Measurements from ENCODE around the gene SLC10A7. TPM values are rescaled to one million over a fixed set of nuclear protein-coding genes. Genes with fewer than 3 reads are reported as not detected.

SLC10A7 gene
- total and polyA plus RNA-seq, 3 donors from 2014 or later = 6.4 to 12.4 (median 11.6) TPM

- Histone ChIP-seq H3K27ac (no peak overlapping the region), H3K4me3 (no peak overlapping the region), H3K27me3 (no peaks in the 10 kb centered on the region), H3K36me3 (ENCODE audit: low read depth, missing control alignments) (no peaks in the 10 kb centered on the region), H3K9me3 (no peaks in the 10 kb centered on the region), H3K4me1 (peaks cover 7% of the 10 kb centered on the region)
- no peak for DNase-seq
- no peak for TF ChIP-seq POLR2A (IDR thresholded peaks at IDR 0.05)
- TF ChIP-seq CTCF (IDR thresholded peaks at IDR 0.05) = no peak
- WGBS, 2 donors = 67 to 74% methylated on average over 1 of the region's 1 CpG
- intact Hi-C loops (cut with DNase I; ENCODE audit: low total_unique reads) = no loop called here
Observed at GRCh38 chr4:146495269-146495668, 26.5 kb downstream of the SLC10A7 start.

GRCh38 chr4:146494143-146494542, 27.6 kb downstream of the SLC10A7 start:
- Histone ChIP-seq H3K27ac (no peak overlapping the region), H3K9me3 (no peaks in the 10 kb centered on the region), H3K36me3 (ENCODE audit: low read depth, missing control alignments) (no peaks in the 10 kb centered on the region), H3K4me1 (peaks cover 7% of the 10 kb centered on the region), H3K27me3 (no peaks in the 10 kb centered on the region), H3K4me3 (no peak overlapping the region)
- 86 to 94% methylated on average over 6 of the region's 6 CpGs for WGBS, 2 donors
- intact Hi-C loops (cut with DNase I; ENCODE audit: low total_unique reads) = no loop called here
- TF ChIP-seq CTCF (IDR thresholded peaks at IDR 0.05) (no peak), POLR2A (IDR thresholded peaks at IDR 0.05) (no peak)
- no peak for DNase-seq

GRCh38 chr4:146490106-146490505, 31.6 kb downstream of the SLC10A7 start:
- WGBS, 2 donors = 91 to 98% methylated on average over 2 of the region's 2 CpGs
- Histone ChIP-seq H3K27ac (no peak overlapping the region), H3K27me3 (no peaks in the 10 kb centered on the region), H3K9me3 (no peaks in the 10 kb centered on the region), H3K4me3 (no peak overlapping the region), H3K4me1 (peaks cover 3% of the 10 kb centered on the region), H3K36me3 (ENCODE audit: low read depth, missing control alignments) (no peaks in the 10 kb centered on the region)
- intact Hi-C loops (cut with DNase I; ENCODE audit: low total_unique reads) = no loop called here
- TF ChIP-seq CTCF (IDR thresholded peaks at IDR 0.05) (no peak), POLR2A (IDR thresholded peaks at IDR 0.05) (no peak)
- no peak for DNase-seq

- no peaks in the 10 kb centered on the region for H3K36me3 ChIP-seq (ENCODE audit: low read depth, missing control alignments)
- intact Hi-C loops (cut with DNase I; ENCODE audit: low total_unique reads) = no loop called here
- no peak overlapping the region for H3K4me3 ChIP-seq
- WGBS, 2 donors = 62 to 75% methylated on average over 3 of the region's 3 CpGs
- H3K4me1 ChIP-seq = no peaks in the 10 kb centered on the region
- H3K27me3 ChIP-seq = no peaks in the 10 kb centered on the region
- H3K27ac ChIP-seq = no peak overlapping the region
- no peak for DNase-seq
- H3K9me3 ChIP-seq = no peaks in the 10 kb centered on the region
- TF ChIP-seq POLR2A (IDR thresholded peaks at IDR 0.05) = no peak
- no peak for TF ChIP-seq CTCF (IDR thresholded peaks at IDR 0.05)
Observed at GRCh38 chr4:146488495-146489174, 33.1 kb downstream of the SLC10A7 start.

- no peaks in the 10 kb centered on the region for H3K9me3 ChIP-seq
- no peak for TF ChIP-seq POLR2A (IDR thresholded peaks at IDR 0.05)
- no peak for TF ChIP-seq CTCF (IDR thresholded peaks at IDR 0.05)
- no peak overlapping the region for H3K27ac ChIP-seq
- no peaks in the 10 kb centered on the region for H3K36me3 ChIP-seq (ENCODE audit: low read depth, missing control alignments)
- 85 to 94% methylated on average over 1 of the region's 1 CpG for WGBS, 2 donors
- no peaks in the 10 kb centered on the region for H3K4me1 ChIP-seq
- H3K27me3 ChIP-seq = no peaks in the 10 kb centered on the region
- DNase-seq = no peak
- H3K4me3 ChIP-seq = no peak overlapping the region
- intact Hi-C loops (cut with DNase I; ENCODE audit: low total_unique reads) = no loop called here
Observed at GRCh38 chr4:146486565-146486964, 35.2 kb downstream of the SLC10A7 start.
